ENCODE measurements around the gene UBE2Z. TPM values are rescaled to one million over a fixed set of nuclear protein-coding genes. Genes with fewer than 3 reads are reported as not detected.
A peak's percentile ranks its signal among the peaks of the same experiment; 100 is the strongest.

The UBE2Z gene
- total and polyA plus RNA-seq, 2 of the 13 experiments (the other 11 are each of a cell fraction or from before 2014, with no cell fraction given) = 63.2 to 122 TPM

DNA sequence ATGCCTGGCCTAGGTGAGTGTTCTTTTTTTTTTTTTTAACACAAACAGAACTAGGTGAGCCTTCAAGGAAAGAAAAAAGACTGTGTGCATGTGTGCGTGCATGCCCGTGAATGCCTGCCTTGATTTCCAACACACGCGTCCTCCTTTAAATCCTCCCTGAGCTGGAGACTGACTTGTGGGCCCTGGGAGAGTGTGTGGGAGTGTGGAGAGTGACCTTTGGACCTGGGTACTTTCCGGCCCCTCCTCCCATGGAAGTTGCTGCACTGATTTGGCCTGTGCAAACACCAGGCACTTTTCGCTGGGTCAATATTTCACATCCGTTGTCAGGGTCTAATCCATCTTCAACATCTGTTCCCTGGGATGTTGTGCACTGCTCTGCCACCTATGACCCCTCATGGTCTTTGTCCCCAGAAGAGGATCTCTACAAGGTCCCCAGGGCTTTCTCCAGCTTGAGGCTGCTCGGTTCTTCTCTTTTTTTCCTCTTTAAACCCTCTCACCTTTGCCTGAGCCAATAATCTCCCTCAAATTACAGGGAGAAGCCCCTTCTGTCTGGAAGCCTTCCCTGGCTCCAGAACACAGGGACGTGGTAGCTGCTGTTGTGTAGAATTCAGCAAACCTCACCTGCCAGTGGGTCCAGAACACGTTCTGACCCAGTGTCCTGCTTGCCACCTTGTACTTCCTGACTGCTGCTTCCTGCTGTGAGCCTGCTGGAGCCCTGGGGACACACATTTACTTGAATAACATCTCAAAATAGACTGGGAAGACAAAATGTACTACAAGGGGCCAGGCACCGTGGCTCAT is 36.5 kb upstream of the UBE2Z start (continued):
- TF ChIP-seq EHMT2 (IDR thresholded peaks at IDR 0.05; ENCODE audit: borderline replicate concordance, low read depth, low read length) (peak; percentile 59; the same call in 1 of the 2 replicates), RFX3 (CRISPR knock-in tag; IDR thresholded peaks at IDR 0.05) (peak; percentile 71), ZNF230 (CRISPR knock-in tag; IDR thresholded peaks at IDR 0.05) (peak; percentile 84), ATF6 (CRISPR knock-in tag; conservative IDR thresholded peaks at IDR 0.05) (peak; percentile 84), ZFP91 (CRISPR knock-in tag; IDR thresholded peaks at IDR 0.05; ENCODE audit: borderline replicate concordance) (peak; percentile 95), TOPORS (CRISPR knock-in tag; IDR thresholded peaks at IDR 0.05) (peak; percentile 88), HDAC2 (CRISPR knock-in tag; IDR thresholded peaks at IDR 0.05) (peak; percentile 100), ZNF841 (CRISPR knock-in tag; IDR thresholded peaks at IDR 0.05; ENCODE audit: borderline replicate concordance) (no peak), BCL6 (CRISPR knock-in tag; IDR thresholded peaks at IDR 0.05) (peak; percentile 91), HOXA5 (CRISPR knock-in tag; IDR thresholded peaks at IDR 0.05) (peak; percentile 98), ZNF552 (CRISPR knock-in tag; IDR thresholded peaks at IDR 0.05; ENCODE audit: borderline replicate concordance) (peak; percentile 92; the same call in 1 of the 2 replicates), ZNF260 (CRISPR knock-in tag; IDR thresholded peaks at IDR 0.05; ENCODE audit: borderline replicate concordance, low read depth) (0 out of 2 replicates have a peak, but pooled peaks have one; percentile 64), RFX1 (IDR thresholded peaks at IDR 0.05) (peak; percentile 46; the same call in 1 of the 2 replicates), IRF1 (CRISPR knock-in tag; IDR thresholded peaks at IDR 0.05; ENCODE audit: low read depth) (peak; percentile 52; the same call in 1 of the 2 replicates), ZNF557 (CRISPR knock-in tag; IDR thresholded peaks at IDR 0.05) (no peak), CC2D1A (CRISPR knock-in tag; IDR thresholded peaks at IDR 0.05) (0 out of 2 replicates have a peak, but pooled peaks have one; percentile 78), ZNF430 (CRISPR knock-in tag; IDR thresholded peaks at IDR 0.05) (peak; percentile 100), POGZ (CRISPR knock-in tag; IDR thresholded peaks at IDR 0.05) (peak; percentile 88), FOXA3 (CRISPR knock-in tag; IDR thresholded peaks at IDR 0.05) (peak; percentile 99), GABPB1 (CRISPR knock-in tag; IDR thresholded peaks at IDR 0.05) (peak; percentile 82)
- TF ChIP-seq, protein P1, sequence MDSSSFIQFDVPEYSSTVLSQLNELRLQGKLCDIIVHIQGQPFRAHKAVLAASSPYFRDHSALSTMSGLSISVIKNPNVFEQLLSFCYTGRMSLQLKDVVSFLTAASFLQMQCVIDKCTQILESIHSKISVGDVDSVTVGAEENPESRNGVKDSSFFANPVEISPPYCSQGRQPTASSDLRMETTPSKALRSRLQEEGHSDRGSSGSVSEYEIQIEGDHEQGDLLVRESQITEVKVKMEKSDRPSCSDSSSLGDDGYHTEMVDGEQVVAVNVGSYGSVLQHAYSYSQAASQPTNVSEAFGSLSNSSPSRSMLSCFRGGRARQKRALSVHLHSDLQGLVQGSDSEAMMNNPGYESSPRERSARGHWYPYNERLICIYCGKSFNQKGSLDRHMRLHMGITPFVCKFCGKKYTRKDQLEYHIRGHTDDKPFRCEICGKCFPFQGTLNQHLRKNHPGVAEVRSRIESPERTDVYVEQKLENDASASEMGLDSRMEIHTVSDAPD (CRISPR knock-in tag; IDR thresholded peaks at IDR 0.05) = peak; percentile 90
- TF ChIP-seq, protein P2, sequence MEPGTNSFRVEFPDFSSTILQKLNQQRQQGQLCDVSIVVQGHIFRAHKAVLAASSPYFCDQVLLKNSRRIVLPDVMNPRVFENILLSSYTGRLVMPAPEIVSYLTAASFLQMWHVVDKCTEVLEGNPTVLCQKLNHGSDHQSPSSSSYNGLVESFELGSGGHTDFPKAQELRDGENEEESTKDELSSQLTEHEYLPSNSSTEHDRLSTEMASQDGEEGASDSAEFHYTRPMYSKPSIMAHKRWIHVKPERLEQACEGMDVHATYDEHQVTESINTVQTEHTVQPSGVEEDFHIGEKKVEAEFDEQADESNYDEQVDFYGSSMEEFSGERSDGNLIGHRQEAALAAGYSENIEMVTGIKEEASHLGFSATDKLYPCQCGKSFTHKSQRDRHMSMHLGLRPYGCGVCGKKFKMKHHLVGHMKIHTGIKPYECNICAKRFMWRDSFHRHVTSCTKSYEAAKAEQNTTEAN (CRISPR knock-in tag; conservative IDR thresholded peaks at IDR 0.05) = peak; percentile 91

Data from HepG2 (cell line).